Measurements from ENCODE around the gene ITPR1.

DNA sequence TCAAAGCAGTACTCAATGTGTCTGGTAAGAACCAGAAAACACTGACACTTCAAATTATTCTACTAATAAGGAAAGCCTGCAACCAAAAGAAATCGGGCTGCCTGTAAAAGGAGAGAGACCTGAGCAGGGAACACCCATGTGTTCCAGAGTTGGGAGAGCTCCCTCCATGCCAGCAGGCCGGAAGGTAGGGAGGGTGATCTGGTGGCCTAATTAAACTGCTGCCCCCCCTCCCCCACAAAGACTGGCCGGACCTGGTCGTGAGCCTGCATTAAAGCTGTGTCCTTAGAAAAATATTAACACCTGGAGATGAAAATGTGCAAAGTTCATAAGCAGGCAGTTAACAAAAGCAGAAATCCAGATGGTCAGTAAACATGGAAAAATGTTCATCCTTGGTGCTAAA lies 315.5 kb downstream of the ITPR1 start:
- TF ChIP-seq CTCF (IDR thresholded peaks at IDR 0.05) (no peak), POLR2A (IDR thresholded peaks at IDR 0.05) (no peak)

Measured in esophagus squamous epithelium (tissue), 4 donors.